NCI-H1417 (cell line): ENCODE measurements around the gene IL11.
A peak's percentile ranks its signal among the peaks of the same experiment; 100 is the strongest.

Experiments
- DNase-seq, 3 experiments: peaks; one replicate each; lab custom pipeline; 2025; lab: John Stamatoyannopoulos, UW

The IL11 gene

DNA sequence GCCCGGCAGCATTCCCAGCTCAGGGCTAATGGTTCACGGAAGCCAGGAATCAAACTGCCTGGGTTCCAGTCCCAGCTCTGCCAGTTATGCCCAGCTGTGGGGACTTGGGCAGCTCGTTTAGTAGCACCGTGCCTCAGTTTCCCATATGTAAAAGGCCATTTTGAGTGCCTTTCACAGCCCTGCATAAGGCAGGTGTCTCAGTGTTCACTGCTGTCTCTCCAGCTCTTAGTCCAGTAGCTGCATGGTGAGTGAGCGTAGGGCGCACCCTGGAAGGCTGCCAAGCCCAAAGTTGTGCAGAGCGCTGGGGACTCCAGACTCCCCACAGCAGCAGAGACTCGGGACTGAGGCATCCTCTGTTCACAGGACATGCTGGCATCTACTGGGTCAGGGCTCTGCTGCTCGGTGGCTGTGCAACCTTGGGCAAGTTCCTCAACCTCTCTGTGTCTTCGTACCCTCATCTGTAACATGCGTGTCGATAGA is 21.0 kb upstream of the IL11 start:
- DNase-seq, result no peak

DNA sequence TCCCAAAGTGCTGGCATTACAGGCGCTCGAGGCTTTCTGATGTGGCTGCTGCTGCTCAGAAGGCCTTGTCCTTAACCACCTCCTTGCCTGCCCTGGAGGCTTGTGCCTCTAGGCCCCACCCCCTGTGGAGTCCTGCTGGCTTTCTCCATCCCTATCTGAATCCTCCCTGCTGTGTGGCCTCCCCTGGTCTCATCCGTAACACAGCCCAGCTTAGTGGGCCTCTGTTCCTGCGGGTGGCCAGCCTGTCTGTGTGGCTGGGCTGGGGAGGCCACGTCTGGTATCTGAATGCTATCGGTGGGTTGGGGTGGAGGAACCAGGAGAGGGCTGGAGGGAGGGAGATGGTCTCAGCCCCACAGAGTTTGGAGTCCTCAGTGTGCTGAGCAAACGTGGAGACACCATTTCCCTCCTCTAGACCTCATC is 20.2 kb upstream of the IL11 start:
- peak in 1 of 3 experiments; percentile 8 for DNase-seq

DNA sequence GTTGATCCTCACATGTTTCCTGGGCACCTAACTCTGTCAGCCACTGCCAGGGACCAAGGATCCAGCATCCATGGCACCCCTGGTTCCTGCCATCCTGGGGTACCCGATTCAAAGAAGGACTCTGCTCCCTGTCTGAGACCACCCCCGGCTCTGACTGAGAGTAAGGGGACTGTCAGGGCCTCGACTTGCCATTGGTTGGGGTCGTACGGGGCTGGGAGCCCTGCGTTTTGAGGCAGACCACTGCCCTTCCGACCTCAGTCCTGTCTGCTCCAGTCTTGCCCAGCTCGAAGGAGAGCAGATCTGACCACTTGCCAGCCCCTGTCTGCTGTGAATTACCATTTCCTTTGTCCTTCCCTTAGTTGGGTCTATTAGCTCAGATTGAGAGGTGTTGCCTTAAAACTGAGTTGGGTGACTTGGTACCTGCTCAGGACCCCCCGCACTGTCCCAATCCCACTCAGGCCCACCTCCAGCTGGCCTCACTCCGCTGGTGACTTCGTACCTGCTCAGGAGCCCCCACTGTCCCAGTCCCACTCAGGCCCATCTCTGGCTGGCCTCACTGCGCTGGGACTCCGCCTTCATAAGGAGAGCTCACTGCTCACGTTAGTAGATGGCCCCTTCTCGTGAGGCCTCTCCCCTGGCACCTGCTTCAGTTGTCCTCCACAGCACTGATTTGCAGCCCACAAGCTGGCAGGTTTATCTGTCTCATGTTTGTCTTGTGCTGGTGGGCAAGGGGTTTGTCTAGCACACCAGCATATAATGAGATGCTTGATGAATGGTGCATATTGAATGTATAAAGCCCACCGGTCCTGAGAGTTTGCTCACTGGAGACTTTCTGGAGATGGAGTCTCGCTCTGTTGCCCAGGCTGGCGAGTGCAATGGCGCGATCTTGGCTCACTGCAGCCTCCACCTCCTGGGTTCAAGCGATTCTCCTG is 19.4 kb upstream of the IL11 start:
- no peak for DNase-seq

- DNase-seq, result no peak
These were observed 17.7 kb upstream of the IL11 start for GRCh38 chr19:55387736-55388497.

- no peak for DNase-seq
These were observed 16.3 kb upstream of the IL11 start for GRCh38 chr19:55386493-55386971.

DNA sequence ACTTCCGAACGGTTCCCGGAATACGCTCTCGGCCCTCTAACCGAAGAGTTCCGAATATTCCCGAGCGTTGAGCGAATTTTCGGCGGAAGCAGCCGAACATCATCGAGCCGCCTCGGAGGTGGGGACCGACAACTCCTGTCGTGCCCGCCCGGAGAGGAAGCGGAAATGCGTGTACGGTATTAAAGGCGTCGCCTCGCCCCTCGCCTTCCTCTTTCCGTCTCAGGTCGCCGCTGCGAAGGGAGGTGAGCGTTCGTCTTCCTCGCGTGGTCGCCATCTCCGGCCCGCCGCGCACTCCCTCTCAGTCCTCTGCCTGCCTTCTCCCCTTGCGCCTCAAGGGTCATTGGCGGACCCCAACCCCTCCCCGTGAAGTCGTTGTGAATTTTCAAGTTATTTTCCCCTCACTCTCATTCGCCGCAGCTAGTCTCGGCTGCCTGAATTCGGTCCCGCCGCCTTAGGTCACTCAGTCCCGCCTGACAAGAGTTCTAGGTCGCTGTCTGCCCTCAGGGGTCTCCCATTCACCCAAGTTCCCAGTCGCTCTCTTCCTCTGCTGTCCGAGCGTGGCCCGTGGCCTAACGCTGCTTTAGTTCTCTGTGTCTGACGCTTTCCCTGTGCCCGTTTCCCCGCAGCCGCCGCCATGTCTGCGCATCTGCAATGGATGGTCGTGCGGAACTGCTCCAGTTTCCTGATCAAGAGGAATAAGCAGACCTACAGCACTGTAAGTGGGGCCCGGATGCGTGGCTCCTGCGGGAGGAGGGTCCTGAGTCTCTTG is 15.6 kb upstream of the IL11 start, which contains the start of gene RPL28:
RPL28 (plus strand) TSS at position 209 of the 769 bp plus-strand sequence; CDS start at position 635, 426 bp downstream.
- DNase-seq, result peak; percentile 98 to 100 (median 99)

GRCh38 chr19:55384920-55385723 is 14.9 kb upstream of the IL11 start:
- DNase-seq, result peak; percentile 98 to 99 (median 98)

DNA sequence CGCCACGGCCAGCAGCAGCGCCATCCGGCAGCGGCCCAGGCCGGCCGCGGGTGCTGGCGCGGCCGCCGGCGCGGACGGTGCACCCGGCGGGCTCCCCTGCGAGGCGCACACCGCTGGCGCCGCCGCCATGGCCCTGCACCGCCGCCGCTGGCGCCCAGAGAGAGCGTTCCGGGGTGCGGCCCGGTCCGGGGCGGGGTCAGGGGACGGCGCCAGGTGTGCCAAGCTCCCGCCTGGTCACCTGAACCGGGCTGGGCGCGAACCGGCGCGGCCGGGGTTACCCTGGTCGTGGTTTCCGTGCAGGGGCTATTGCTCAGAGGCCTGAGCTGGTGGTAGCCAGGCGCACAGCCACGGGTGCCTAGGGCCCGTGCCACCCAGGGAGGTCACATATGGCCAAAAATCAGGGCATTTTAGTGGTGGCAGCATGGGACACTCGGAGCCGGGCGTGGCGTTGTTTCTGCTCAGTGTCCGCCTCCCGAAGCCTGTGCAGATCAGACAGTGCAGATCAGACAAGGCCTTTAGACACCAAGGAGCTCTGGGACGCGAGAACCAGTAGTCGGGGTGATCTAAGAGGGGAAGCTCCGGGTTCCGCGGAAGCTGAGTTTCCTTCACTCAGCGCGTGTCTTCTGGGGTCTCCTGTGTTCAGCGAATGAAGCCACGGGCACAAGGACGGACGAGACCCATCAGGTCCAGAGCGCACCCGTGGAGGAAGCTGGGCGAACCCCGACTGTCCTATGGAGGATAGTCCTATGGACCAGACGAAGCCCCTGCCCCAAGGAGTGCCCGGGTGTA is 14.1 kb upstream of the IL11 start, which contains the start of gene TMEM238:
TMEM238 (minus strand) TSS at position 162 of the 789 bp plus-strand sequence; CDS start at position 129, 33 bp downstream.
- DNase-seq, result peak; percentile 65 to 74 (median 68)

GRCh38 chr19:55383279-55384130 is 13.2 kb upstream of the IL11 start:
- peak; percentile 68 to 75 (median 74) for DNase-seq

DNA sequence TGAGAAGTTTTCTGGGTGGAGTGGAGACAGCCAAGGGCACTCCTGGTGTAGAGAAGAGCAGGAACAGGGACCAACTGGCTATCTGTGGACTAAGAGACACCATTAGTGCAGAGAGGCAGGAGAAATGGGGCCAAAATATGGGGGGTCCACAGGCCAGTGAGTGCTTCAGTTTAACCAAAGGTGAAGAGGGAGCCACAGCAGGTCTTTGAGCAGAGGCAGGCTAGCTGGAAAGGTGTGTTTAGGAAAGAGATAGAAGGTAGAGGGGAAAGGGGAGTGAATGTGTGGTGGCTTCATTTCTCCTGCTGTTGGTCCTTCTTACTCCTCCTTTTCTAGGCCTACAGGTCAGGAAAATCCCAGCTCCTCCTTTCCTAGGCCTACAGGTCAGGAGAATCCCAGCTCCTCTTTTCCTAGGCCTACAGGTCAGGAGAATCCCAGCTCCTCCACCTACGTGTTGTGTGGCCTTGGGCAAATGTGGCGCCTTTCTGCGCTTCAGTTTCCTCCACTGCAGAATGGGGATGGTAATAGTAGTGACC is 12.3 kb upstream of the IL11 start:
- DNase-seq, result no peak

DNA sequence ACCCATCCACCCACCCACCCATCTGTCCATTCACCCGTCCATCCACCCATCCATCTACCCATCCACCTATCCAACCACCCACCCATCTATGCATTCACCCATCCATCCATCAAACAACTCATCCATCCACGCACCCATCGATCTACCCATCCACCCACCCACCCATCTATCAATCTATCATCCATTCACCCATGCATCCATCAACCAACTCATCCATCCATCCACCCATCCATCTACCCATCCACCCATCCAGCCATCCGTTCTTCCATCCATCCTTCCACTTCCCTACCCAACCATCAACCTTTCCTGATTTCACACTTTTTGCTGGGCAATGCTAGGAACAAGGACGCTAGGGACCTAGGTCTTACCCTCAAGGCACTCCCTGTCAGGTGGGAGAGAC is 11.8 kb upstream of the IL11 start:
- no peak for DNase-seq

- DNase-seq, result no peak
These were observed 8.9 kb upstream of the IL11 start for GRCh38 chr19:55379174-55379573.

- no peak for DNase-seq
These were observed 7.3 kb upstream of the IL11 start for GRCh38 chr19:55377356-55378131.

DNA sequence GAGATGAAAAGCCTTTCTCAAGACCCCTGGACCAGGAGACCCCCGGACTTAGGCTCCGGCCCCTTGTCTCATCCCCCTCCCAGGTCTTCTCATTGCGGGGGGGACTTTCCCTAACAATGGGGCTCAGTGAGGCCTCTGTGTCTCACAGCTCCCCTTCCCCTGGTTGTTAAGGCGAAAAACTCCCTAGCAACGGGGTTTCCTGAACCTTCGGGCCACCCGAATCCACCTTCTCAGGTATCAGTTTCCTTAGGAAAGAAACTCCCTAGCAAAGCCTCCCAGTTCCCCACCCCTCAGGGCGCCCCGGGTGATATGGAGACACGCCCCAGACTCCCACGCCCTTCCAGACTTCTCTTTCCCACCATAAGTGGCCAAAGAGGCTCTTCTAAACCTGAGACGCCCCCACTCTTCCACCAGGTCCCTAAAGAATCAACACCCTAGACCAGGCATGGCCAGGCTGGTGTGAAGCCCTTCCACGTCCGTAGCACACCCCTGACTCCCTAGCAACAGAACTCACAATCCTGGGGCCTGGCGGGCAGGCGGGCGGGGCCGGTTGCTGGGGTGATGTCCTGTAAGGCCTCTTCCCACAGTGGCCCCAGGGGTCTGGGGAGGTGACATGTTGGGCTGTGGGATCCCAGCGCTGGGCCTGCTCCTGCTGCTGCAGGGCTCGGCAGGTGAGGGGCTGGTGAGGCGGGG is 6.1 kb upstream of the IL11 start, which contains the start of gene TMEM190:
TMEM190 (plus strand) TSS at position 586 of the 693 bp plus-strand sequence; CDS start at position 614, 28 bp downstream.
- no peak for DNase-seq

DNA sequence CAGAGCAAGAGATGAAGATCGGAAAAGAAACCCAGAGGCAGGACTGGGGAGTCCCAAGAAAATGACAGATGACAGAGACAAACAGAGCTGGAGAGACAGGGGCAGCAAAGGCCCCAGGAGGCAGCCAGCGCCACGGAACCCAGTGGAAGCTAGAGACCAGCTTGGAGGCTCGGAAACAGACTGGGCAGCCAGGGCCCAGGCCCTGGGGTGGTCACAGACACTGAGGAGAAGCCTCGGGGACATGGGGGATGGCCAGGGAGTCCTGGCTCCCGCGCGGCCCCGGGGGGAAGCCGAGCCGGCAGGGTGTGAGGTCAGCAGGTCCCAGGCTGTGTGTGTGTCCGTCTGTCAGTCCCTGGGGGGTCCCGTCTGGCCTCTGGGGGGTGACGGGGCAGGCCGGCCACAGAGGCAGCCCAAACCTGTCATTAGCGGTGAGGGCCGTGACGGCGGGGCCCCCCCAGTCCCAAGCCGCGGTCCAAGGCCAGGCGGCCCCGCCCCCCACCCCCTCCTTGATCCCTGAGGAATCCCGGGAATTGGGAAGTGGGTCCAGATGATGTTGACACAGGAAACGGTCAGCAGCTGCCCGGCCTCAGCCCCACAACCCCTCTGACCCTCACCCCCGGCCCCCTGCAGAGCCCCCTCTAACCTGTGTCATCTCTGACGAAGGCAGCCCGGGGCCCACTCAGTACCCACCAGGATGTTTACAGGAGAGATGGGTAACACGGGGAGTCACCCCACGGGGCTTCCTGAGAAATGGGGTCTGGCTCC is 3.9 kb upstream of the IL11 start:
- no peak for DNase-seq

DNA sequence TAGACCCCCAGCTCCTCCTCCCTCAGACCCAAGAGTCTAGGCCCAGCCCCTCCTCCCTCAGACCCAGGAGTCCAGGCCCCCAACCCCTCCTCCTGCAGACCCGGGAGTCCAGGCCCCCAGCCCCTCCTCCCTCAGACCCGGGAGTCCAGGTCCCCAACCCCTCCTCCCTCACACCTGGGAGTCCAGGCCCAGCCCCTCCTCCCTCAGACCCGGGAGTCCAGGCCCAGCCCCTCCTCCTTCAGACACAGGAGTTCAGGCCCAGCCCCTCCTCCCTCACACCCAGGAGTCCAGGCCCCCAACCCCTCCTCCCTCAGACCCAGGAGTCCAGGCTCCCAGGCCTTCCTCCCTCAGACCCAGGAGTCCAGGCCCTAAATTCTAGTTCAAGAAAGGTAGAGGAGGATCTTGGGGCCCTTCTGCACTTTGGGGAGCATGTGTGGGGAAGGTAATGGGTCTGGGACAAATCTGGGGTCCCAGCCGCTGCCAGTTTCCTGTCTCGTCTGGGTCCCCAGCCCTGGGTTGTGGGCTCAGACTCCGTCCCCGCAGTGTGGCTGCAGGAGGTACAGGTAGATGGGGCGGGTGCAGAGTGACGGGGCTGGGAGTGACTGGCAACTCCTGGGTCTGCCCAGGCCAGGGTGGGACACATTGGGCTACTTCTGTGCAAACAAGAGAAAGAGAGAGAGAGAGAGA is 3.2 kb upstream of the IL11 start:
- DNase-seq, result no peak
